H7 (cell line): ENCODE results near the gene SETD7. TPM values are rescaled to one million over a fixed set of nuclear protein-coding genes. Genes with fewer than 3 reads are reported as not detected.

ENCODE experiments used
- DNase-seq: peaks from one replicate; pipeline ENCODE4 v3.0.0; 2012
- H3K27me3 ChIP-seq: 2 replicates; pipeline ENCODE4 v1.6.0; 2011; ENCODE audit warnings: mild to moderate bottlenecking, low read length; ENCODE audit not compliant: control insufficient read depth, insufficient read depth
- H3K36me3 ChIP-seq: replicated peaks from 2 replicates; pipeline ENCODE4 v1.5.1; 2011; ENCODE audit warnings: low read length; ENCODE audit not compliant: control insufficient read depth, insufficient read depth
- H3K4me3 ChIP-seq: 2 replicates; pipeline ENCODE4 v1.5.1; 2011; ENCODE audit warnings: low read depth, mild to moderate bottlenecking, control low read depth, low read length, moderate library complexity; ENCODE audit not compliant: insufficient read depth
- total RNA-seq: library from RNA; depleted of rRNA; stranded (reverse); fragments of >200 nt; shearing (Covaris generic); gene quantifications from 2 replicates; pipeline ENCODE4 v1.2.3, GENCODE V29; 2014

Gene SETD7
- total RNA-seq, 1 experiment from 2014 or later, result 8.6 TPM

- Histone ChIP-seq H3K27me3 (peaks cover 40% of the 10 kb centered on the region), H3K36me3 (no peaks in the 10 kb centered on the region), H3K4me3 (no peak overlapping the region)
- DNase-seq, result peak; percentile 67
Observed at GRCh38 chr4:139560406-139561104, 4.5 kb upstream of the SETD7 start.

DNA sequence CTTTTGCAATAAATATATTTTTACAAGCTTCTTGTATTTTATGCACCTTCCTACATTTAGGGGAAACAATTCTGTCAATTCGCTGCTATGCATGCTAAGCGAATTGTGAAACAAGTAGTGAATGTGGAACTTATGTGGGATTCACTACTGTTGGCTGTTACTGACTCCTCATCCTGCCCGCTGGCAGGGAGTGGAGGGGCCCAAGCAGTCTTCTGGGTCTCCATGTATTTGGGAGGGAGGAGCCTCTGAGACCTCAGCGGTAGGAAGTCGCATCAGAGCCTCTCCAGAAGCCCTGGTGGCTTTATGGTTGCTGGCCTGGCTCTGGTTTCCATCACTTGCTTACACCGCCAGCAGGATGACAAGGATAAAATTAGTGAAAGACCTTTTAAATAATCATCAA is 3.7 kb upstream of the SETD7 start:
- Histone ChIP-seq H3K36me3 (no peaks in the 10 kb centered on the region), H3K27me3 (peaks cover 40% of the 10 kb centered on the region), H3K4me3 (no peak overlapping the region)
- DNase-seq, result peak; percentile 39

- no peaks in the 10 kb centered on the region for H3K36me3 ChIP-seq
- H3K4me3 ChIP-seq, result no peak overlapping the region
- H3K27me3 ChIP-seq, result peaks cover 40% of the 10 kb centered on the region
- DNase-seq, result no peak
Observed at GRCh38 chr4:139559089-139559479, 3.1 kb upstream of the SETD7 start.

DNA sequence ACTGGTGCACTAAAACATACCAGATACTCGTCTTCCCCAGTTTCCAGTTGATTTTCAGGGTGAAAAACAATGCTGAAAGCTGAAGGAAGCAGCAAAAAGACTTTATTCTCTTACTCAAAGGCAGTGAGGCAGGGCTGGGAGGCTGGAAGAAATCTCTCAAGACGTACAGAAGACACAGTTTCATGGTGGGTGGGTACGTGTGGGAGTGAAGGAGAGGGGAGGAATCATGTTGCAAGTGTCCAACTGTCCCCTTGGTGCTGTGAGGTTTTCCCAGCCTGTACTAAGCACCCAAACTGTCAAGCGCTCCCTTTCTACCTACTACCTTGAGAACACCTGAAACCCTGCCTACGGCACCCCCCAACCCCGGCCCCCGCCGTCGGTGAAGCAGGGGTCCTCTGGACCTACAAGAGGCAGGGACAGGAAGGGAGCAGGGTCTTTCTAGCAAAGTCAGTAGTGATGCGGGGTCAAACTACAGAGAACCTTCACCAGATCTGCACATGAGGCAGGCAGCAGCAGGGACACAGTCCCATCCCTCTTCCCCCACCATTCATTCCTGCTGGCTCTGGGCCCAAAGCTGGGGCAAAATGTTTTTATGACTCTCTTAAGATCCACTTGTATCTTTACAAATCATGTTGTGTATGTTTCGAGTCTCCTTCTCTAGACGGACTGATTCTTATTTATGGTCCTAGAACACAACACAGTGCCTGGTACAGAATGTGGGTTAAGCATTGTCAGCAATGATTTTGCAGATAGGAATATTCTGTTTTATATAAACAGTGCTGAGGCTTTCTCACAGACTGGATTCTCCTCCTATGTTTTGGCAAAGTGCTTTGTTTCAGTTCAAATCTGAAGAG is 2.4 kb upstream of the SETD7 start:
- H3K27me3 ChIP-seq, result peaks cover 40% of the 10 kb centered on the region
- H3K36me3 ChIP-seq, result no peaks in the 10 kb centered on the region
- no peak for DNase-seq
- no peak overlapping the region for H3K4me3 ChIP-seq

DNA sequence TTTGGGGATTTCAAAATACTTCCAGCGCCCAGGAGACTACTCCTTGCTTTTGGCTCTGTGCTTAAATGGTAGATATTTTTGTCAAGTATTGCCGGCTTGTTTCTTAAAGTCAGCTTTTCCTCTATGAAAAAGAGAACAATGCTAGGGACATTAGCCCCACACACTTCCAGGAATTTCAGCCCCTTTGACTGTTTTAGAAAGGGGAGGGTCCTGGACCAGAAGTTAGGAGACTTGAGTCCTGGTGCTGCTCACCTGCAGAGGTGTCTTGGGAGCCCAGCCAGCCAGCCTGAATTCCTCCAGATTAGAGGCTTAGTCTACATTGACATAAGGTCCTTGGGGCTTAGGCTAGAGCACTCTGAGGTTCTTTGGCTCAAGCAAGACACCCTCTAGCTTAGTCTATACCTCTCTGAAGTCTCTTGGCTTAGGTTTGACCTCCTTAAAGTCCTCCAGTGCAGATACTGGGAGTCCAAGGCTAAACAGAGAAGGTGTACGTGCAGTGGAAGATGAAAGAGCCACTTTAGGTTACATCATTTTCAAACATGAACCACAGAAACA is 1.6 kb upstream of the SETD7 start:
- Histone ChIP-seq H3K36me3 (no peaks in the 10 kb centered on the region), H3K4me3 (peak overlapping the region; percentile 87; the same call in 1 of the 2 replicates), H3K27me3 (peaks cover 40% of the 10 kb centered on the region)
- peak; percentile 54 for DNase-seq

DNA sequence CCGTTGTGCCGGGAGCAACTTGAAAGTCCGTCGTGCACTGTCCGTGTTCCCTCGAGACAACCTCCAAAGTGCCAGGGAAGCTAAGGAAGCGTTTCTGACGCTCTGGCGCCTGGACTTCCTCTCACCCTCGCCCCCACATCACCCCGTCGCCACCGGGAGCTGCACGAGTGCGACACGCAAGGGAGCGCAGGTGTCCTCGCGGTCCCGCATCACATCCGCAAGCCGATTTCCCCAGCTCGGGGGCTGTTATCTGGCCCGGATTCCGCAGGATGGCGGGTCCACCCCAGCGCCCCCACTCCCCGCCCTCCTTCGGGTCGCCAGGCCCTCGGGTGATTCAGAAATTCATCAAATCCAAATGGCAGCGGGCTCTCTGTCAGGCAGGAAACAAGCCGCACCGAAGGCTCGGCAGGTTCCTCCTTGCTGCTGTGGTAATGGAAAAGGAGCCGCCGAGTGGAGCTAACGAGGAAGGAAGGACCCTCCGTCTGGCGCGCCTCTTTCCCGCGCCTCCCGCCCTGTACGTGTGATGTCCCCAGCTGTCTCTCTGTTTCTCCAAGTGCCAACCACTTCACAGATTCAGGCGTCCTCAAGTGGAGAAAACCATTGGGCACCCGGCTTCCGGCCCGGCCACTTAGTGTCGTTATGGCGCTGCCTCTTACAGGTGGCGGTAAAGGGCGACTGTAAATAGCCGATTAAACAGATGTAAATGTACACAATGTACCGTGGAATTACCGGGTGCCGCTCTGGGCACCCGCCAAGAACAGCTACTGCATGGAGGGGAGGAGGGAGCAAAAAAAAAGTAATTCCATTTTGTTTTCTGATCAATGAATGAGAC is 921 bp upstream of the SETD7 start:
- Histone ChIP-seq H3K4me3 (peak overlapping the region; percentile 87), H3K27me3 (peaks cover 40% of the 10 kb centered on the region), H3K36me3 (no peaks in the 10 kb centered on the region)
- DNase-seq, result peak; percentile 74

DNA sequence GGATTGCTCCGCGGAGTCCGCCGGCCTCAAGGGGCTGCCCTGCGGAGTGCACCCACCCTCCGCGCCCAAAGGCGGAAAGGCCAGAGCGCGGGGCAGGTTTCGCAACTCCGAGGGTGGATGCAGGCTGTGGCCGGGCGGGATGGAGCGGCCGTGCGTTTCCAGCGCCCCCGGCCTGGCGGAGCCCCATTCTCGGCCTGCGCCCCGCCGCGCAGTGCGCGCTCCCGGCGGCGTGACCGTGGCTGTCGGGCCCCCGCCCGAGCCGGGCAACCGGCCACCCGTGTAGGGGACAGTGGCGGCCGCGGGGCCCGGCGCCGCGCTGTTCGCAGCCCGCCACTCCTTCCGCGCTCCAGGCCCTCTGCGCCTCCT is 331 bp downstream of the SETD7 start:
- Histone ChIP-seq H3K4me3 (peak overlapping the region; percentile 87), H3K27me3 (peaks cover 40% of the 10 kb centered on the region), H3K36me3 (no peaks in the 10 kb centered on the region)
- peak; percentile 76 for DNase-seq

GRCh38 chr4:139554893-139555704 is 920 bp downstream of the SETD7 start:
- peak; percentile 79 for DNase-seq
- Histone ChIP-seq H3K27me3 (peaks cover 40% of the 10 kb centered on the region), H3K4me3 (peak overlapping the region; percentile 87), H3K36me3 (no peaks in the 10 kb centered on the region)

GRCh38 chr4:139554642-139554892 is 1.5 kb downstream of the SETD7 start:
- H3K27me3 ChIP-seq, result peaks cover 37% of the 10 kb centered on the region
- peak overlapping the region; percentile 87; the same call in 1 of the 2 replicates for H3K4me3 ChIP-seq
- no peak for DNase-seq
- no peaks in the 10 kb centered on the region for H3K36me3 ChIP-seq

DNA sequence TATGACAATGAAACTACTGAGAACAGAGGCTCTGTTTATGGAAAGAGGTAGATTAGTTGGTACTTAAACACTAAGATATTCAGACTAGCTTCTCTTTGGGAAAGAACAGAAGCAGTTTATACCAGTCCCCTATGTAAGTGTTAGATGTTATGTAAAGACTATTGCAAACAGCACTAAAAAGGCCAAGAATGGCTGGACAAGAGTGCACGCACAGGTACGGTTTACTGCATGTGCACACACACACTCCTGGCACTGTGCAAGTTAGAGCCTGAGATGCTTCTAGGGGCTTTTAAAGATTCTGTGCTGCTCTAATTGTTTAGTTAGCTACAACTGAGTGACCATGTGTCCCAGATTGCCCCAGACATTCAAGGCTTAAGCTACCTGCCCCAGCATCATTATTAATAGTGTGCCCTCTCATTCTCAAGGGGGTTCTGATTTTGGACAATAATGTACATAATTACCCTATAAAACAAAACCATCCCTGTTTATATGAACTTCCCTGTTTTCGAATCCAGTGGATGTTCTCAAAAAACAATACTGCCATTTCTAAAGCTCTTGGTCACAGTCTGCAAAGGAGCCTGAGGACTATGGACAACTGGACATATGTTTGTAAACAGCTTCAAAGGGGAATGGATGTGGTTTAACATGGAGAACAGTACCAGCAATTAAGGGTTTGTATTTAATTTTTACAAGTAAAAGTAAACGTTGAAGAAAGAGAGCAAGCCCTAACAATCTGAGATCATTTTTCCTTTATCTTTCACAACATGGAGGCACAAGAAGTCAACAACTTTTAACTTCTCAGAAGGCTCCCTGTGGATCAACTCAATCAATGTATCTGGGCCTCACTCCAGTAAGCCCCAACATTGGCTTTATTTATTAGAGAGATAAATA is 2.0 kb downstream of the SETD7 start:
- Histone ChIP-seq H3K27me3 (peaks cover 31% of the 10 kb centered on the region), H3K4me3 (no peak overlapping the region; the same call in 1 of the 2 replicates), H3K36me3 (no peaks in the 10 kb centered on the region)
- no peak for DNase-seq

DNA sequence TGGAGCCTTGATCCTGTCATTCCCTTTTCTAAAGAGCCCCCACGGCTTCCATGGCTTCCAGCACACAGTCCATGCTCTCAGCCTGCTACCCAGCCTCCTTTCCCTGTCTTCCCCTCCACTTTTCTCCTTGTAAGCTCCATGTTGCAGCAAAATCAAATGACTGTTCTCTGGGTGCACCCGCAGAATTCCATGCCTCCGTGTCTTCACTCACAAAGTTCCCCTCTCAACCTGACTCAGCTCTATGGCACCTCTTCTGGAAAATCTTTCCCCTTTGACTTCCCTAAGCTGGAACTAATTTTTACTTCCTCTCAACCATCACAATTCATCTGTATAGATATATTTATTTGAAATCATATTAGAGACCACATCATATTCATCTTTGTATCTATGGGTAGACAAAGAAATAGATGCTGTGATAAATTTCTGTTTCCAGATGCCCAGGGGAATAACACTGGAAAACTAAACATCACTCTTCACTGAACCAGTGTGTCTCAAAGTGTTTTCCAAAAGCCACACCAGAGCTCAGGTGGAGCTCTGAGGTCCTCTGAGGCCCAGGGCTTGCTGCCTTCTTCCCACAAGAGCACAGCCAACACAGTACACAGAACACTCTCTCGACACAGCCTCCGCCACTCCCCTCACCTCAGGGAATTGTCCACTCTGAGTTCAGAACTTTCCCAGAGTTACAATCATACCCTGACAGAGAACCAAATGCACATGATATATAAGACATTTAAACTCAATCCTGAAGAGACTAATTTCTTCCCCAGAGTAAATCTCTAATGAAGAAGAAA is 3.3 kb downstream of the SETD7 start:
- Histone ChIP-seq H3K27me3 (peaks cover 19% of the 10 kb centered on the region), H3K4me3 (no peak overlapping the region), H3K36me3 (no peaks in the 10 kb centered on the region)
- no peak for DNase-seq

GRCh38 chr4:139550724-139551429 is 5.1 kb downstream of the SETD7 start:
- Histone ChIP-seq H3K4me3 (no peak overlapping the region), H3K27me3 (peaks cover 2% of the 10 kb centered on the region; the same call in 1 of the 2 replicates), H3K36me3 (no peaks in the 10 kb centered on the region)
- peak; percentile 47 for DNase-seq
